Measurements from ENCODE around the gene MLIP.

MLIP gene

DNA sequence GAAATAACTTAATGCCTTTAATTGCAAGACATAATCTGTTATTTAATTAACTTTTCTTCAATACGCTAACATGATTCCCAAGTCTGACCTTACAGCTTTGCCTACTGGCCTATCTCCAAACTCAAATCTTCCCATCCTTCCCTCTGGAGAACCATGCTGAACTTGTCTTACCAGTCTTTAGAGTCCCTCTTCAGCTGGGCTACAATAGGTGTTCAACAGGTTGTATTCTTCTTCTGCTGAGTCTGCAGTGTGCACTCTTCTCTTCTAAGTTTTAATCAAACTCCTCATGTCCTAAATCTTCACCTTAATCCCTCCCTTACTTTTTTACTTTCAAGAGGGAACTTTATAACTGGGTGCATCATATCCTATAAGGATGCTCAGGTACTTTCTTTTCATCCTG, 121.5 kb downstream of the MLIP start:
- TF ChIP-seq, protein P1, sequence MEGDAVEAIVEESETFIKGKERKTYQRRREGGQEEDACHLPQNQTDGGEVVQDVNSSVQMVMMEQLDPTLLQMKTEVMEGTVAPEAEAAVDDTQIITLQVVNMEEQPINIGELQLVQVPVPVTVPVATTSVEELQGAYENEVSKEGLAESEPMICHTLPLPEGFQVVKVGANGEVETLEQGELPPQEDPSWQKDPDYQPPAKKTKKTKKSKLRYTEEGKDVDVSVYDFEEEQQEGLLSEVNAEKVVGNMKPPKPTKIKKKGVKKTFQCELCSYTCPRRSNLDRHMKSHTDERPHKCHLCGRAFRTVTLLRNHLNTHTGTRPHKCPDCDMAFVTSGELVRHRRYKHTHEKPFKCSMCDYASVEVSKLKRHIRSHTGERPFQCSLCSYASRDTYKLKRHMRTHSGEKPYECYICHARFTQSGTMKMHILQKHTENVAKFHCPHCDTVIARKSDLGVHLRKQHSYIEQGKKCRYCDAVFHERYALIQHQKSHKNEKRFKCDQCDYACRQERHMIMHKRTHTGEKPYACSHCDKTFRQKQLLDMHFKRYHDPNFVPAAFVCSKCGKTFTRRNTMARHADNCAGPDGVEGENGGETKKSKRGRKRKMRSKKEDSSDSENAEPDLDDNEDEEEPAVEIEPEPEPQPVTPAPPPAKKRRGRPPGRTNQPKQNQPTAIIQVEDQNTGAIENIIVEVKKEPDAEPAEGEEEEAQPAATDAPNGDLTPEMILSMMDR (IDR thresholded peaks at IDR 0.05; ENCODE audit: low read depth, low read length, missing control alignments) = no peak
- no peak for DNase-seq (ENCODE audit: low read depth)
- H3K4me3 ChIP-seq (ENCODE audit: low read depth, low read length) = no peak overlapping the region

DNA sequence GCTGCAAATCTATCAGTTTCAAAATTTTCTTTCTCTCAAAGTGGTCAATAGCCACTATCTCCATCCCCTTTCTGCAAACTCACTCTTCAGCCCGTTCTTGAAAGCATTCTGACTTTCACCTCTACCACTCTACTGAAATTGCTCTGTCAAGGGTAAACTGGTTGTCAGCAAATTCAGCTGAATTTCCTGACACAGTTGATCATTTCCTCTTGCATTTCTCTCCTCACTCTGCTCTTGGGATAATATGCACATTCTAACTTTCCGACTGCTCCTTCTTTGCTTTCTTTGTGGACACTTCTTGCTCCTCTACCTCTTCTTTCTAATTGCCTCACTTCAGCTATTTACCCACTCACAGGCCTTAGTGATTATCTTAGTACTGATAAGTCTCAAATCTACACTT, 123.3 kb downstream of the MLIP start:
- TF ChIP-seq, protein P1 (IDR thresholded peaks at IDR 0.05; ENCODE audit: low read depth, low read length, missing control alignments) = no peak
- DNase-seq (ENCODE audit: low read depth) = no peak
- no peak overlapping the region for H3K4me3 ChIP-seq (ENCODE audit: low read depth, low read length)

DNA sequence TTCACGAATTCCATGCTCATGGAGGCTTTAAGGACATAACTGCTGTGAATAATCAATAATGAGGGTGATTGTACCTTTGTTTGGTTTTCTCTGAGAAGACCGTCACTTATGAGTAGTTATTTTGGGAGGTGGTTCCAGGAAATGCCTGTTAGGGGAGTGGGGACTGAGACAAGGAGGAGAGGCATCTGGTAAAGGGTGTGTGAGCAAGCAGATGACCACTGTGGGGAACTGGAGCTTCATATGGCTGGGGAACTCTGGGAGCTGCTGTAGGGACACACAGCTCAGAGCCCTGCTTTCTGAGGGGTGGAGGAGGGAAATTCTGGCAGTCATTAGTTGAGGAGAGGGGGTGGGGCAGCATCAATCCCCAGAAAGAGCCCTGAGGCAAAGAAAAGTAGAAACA, 125.7 kb downstream of the MLIP start:
- TF ChIP-seq, protein P1 (IDR thresholded peaks at IDR 0.05; ENCODE audit: low read depth, low read length, missing control alignments) = no peak
- DNase-seq (ENCODE audit: low read depth) = no peak

DNA sequence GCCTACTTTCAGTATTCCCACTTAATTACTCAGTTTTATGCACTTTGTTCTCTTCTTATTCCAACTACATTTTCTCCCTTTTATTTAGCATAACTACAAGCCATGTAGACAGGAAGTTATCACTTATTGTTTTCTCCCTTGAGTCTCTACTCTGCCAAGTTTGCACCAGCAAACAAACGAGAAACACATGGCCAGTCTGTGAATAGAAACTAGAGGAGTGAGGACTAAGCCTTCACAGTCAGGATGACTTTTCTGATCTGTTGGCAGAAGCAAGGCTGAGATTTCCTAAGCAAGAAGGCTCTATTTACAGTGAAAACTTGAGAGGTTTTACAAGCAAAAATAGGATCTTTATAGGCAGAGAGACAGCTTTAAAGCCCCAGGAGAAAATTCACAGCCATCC, 127.2 kb downstream of the MLIP start:
- no peak overlapping the region for H3K4me3 ChIP-seq (ENCODE audit: low read depth, low read length)
- DNase-seq (ENCODE audit: low read depth) = no peak
- TF ChIP-seq, protein P1 (IDR thresholded peaks at IDR 0.05; ENCODE audit: low read depth, low read length, missing control alignments) = no peak

More for the DNA sequence above, 125.7 kb downstream of the MLIP start:
- no peak overlapping the region for H3K4me3 ChIP-seq (ENCODE audit: low read depth, low read length)

DNA sequence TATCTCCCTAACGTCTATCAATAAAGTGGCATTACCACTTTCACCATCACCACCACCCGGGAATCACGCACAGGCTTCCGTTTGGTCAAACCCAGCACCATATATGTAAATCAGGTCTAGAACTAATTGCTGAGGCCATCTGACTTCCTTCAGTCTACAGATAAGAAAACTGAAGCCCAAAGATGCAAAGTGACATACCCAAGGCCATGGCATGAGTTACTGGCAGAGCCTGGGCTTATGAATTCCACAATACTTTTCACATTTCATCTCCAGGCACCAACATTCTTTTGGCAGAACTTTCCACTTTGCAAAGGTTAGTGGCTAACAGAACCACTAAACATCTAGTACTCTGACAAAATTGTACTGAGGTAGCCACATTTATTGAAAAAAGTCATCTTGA, 132.5 kb downstream of the MLIP start:
- TF ChIP-seq, protein P1 (IDR thresholded peaks at IDR 0.05; ENCODE audit: low read depth, low read length, missing control alignments) = no peak
- no peak overlapping the region for H3K4me3 ChIP-seq (ENCODE audit: low read depth, low read length)
- DNase-seq (ENCODE audit: low read depth) = no peak

DNA sequence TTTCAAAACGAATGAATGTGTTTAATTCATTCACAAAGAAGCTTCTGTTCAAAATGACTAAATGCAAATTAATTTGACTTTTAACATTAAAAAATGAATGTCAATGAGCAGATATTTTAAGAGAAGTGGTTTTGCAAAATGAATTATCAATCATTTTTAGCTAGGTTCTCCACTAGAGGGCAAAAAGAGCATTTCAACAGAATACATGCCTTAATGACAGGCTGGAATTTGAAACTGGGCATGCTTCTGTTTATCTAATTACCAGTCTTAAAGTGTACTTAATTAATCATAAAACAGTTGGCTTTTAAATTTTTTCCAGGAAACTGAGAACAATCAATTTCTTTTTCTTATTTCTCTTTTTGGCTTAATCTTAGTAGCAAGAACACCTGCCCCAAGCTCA, 133.2 kb downstream of the MLIP start:
- no peak for DNase-seq (ENCODE audit: low read depth)
- no peak overlapping the region for H3K4me3 ChIP-seq (ENCODE audit: low read depth, low read length)
- TF ChIP-seq, protein P1 (IDR thresholded peaks at IDR 0.05; ENCODE audit: low read depth, low read length, missing control alignments) = peak; percentile 46

DNA sequence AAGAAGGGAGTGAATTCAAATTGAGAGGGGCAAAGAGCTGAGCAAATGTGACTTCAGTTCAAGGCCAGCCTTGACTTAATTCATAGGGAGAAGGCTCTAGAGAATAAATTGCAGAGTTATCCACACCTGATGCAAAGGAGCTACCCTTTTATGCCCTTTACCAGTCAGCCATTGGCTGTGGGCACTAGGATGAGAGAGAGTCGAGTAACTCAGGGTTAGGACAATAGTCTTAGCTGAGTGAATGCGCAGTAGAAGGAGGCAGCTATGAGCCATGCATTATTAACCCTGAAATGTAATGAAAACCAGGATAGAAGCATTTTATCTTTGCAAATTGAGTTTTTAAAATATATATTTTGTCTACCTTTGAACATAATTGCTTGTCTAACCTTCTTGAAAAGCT, 134.0 kb downstream of the MLIP start:
- no peak for DNase-seq (ENCODE audit: low read depth)
- H3K4me3 ChIP-seq (ENCODE audit: low read depth, low read length) = no peak overlapping the region
- TF ChIP-seq, protein P1 (IDR thresholded peaks at IDR 0.05; ENCODE audit: low read depth, low read length, missing control alignments) = no peak
